Raji (cell line): Measurements from ENCODE around the gene LMAN2.

ENCODE experiments used
- POLR2A ChIP-seq: IDR thresholded peaks from 2 replicates; pipeline ENCODE4 v1.6.1; 2011; ENCODE audit warnings: low read depth, low read length, control low read depth; ENCODE audit not compliant: insufficient read depth

Gene LMAN2

GRCh38 chr5:177302354-177303110 lies 48.9 kb downstream of the LMAN2 start:
- TF ChIP-seq POLR2A: no peak

DNA sequence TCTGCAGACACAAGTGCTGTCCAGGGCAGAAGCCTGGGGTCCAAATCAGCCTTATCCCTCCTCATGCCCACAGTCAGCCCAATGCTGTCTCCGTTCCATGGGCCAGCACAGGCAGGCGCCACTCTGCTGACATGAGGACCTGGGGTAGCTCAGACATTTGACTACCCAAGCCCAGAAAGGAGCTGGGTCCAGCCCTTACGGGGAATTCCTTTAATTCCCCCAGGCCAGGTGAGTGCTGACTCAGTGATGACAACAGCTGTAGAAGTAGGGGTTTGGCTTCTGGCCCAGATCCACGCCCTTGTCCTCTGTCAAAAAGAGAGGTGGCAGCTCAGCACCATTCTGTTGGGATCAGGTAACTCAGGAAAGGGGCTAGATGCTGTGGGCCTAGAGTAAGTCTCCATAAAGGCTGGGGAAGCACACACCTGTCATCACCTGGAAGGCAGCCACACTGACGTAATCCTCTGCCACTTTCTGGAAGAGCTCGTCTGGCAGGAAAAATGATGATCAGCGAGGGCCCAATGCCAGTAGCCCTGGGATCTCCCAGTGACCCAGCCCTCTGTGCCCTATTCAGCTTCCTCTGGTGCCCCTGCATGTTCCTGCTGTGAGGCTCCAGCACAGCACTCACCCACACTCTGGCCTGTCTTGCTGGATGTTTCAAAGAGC lies 49.8 kb downstream of the LMAN2 start:
- TF ChIP-seq POLR2A: no peak

- TF ChIP-seq POLR2A: no peak
These were observed 50.5 kb downstream of the LMAN2 start for GRCh38 chr5:177300951-177301350.

DNA sequence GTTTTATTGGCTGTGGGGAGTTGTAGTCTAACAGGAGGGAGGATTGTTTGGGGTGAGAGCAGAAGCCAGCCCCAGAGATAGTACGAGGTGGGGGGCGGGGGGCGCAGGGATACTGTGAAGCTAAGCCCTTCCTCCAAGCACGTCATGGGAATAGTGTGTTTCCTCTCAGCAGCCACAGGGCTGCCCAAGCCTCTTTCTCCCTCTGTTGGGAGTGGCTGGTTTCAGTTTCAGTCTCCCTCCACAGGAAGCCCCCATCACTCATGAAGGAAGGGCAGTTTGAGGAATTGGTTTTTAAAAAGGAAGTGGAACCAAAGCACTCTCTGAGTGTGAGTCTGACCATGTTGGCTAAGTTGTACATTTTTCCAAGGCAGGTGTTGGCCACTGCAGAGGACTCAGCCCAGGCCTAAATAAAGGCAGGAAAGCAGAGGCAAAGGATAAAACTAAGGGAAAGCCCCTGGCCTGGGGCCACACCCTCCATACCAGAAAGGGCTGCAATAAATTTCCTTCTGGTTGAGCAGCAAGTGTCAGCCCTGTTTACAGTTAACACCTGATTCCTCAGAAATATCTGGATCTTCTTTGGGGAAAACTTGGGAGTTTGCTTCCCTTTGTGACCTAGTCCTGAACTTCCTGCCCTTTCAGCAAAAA lies 51.1 kb downstream of the LMAN2 start:
- TF ChIP-seq POLR2A: no peak

- TF ChIP-seq POLR2A: no peak
These were observed 51.8 kb downstream of the LMAN2 start for GRCh38 chr5:177299697-177300096.

DNA sequence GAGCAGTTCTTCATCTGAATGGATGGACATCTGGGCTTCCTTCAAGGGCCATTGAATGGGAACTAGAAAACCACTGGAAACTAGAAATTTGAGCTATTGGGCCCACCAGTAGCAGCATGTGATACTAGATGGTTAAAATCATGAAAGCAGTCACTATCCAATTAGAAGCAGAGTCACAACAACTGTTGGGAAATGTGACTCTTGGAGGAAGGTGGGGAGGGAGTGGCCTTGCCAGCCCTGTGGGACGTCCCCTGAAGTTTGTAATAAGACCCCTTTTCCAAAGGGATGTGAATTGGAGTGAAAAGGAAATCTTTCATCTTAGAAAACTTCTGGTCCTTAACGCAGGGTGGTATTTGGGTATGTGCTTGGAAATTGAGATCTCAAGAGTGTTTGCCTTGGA lies 53.5 kb downstream of the LMAN2 start:
- no peak for TF ChIP-seq POLR2A

DNA sequence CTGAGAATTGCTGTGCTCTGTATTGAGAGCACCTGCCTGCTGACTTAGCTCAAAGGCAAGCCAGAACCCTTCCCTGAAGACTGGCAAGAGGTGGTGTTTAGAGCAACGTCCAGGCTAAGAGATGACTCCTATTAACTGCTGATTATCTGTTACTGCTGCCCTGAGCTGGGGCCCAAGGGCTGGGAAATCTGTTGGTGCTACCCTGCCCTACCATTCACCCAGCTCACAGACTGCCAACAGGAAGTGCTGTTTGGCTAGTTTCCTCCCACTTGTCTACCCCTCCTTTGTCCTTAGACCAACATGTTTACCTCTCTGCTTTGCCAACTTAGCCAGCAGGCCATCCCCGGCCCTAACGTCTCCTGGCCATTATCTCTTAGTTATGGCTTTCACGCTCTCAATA lies 54.9 kb downstream of the LMAN2 start:
- no peak for TF ChIP-seq POLR2A

- TF ChIP-seq POLR2A: no peak
These were observed 55.5 kb downstream of the LMAN2 start for GRCh38 chr5:177295924-177296323.

- no peak for TF ChIP-seq POLR2A
These were observed 56.8 kb downstream of the LMAN2 start for GRCh38 chr5:177294632-177295031.

DNA sequence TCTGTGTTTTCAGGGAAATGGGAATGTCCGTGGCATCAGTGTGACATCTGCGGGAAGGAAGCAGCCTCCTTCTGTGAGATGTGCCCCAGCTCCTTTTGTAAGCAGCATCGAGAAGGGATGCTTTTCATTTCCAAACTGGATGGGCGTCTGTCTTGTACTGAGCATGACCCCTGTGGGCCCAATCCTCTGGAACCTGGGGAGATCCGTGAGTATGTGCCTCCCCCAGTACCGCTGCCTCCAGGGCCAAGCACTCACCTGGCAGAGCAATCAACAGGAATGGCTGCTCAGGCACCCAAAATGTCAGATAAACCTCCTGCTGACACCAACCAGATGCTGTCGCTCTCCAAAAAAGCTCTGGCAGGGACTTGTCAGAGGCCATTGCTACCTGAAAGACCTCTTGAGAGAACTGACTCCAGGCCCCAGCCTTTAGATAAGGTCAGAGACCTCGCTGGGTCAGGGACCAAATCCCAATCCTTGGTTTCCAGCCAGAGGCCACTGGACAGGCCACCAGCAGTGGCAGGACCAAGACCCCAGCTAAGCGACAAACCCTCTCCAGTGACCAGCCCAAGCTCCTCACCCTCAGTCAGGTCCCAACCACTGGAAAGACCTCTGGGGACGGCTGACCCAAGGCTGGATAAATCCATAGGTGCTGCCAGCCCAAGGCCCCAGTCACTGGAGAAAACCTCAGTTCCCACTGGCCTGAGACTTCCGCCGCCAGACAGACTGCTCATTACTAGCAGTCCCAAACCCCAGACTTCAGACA lies 57.5 kb downstream of the LMAN2 start:
- no peak for TF ChIP-seq POLR2A

DNA sequence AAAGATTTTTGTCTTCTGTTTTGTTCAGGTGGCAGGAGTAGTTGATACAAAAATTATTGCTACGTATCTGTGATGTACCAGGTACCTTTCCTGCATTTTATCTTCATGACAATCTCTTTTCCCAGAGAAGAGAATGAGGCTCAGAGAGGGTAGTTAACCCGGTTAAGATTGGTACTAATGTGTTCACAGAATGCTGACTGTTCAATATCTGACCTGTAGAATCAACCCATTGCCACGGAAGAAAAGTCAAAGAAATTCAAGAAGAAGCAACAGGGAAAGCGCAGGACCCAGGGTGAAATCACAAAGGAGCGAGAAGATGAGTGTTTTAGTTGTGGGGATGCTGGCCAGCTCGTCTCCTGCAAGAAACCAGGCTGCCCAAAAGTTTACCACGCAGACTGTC lies 59.7 kb downstream of the LMAN2 start:
- no peak for TF ChIP-seq POLR2A

GRCh38 chr5:177290816-177291596 lies 60.5 kb downstream of the LMAN2 start:
- no peak for TF ChIP-seq POLR2A

DNA sequence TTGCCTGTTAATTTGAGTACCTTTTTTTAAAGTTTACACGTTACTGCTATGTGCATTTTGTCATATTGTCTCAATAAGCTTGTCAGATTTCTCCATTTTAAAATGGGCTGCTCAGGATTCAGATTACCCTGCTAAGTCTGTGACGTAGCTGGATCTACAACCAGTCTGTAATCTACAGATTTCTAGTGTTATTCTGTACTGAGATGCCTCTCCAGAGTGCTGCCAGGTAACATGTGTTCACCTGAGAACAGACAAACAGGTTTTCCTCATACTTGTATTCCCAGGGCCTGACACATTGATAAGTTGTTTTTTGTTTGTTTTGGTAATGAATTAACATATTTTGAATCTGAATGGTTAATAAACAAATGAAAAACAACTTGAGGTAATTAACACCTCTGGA lies 63.3 kb downstream of the LMAN2 start:
- TF ChIP-seq POLR2A: no peak
